Measurements from ENCODE around the gene CSNK1A1. TPM values are rescaled to one million over a fixed set of nuclear protein-coding genes. Genes with fewer than 3 reads are reported as not detected.

Gene CSNK1A1
- total RNA-seq, 1 donor from 2014 or later, result 194 TPM

DNA sequence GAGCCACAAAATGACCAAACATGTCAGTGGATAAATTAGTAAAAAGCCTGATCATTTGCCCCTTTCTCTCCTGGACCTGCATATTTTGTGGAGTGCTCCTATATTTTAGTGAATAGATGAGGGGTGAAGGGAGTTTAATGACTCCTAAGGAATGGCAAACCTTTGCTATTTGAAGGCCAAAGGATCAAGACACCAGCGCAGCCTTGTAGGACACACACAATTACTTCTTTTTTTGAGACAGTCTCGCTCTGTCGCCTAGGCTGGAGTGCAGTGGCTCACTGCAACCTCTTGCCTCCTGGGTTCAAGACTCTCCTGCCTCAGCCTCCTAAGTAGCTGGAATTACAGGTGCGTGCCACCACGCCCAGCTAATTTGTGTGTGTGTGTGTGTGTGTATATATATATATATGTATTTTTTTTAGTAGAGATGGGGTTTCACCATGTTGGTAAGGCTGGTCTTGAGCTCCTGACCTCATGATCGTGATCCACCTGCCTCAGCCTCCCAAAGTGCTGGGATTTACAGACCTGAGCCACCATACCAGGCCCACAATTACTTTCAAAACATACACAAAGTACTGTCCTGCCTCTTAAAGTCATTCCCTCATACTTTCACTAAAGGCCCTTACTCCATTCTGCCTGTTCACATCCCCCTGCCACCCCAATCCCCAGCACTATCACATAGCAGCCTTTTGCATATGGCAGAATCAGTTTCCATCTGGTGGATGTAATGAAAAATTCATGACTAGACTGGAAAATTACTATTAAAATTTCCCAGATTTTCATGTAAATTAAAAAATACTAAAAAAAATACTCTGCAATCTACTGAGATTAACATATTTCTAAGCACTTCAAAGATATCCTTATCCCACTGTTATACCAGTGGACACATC lies 60.4 kb downstream of the CSNK1A1 start:
- H3K9me3 Mint-ChIP-seq, result no peaks in the 10 kb centered on the region
- no peak for DNase-seq (ENCODE audit: low spot score)
- no peak overlapping the region for H3K4me3 Mint-ChIP-seq (ENCODE audit: low read depth)
- peaks cover 27% of the 10 kb centered on the region for H3K36me3 Mint-ChIP-seq (ENCODE audit: low read depth)
- no peak overlapping the region for H3K27ac Mint-ChIP-seq
- H3K4me1 Mint-ChIP-seq (ENCODE audit: low read depth), result no peaks in the 10 kb centered on the region
- intact Hi-C loops (cut with micrococcal nuclease), result no loop called here
- H3K27me3 Mint-ChIP-seq (ENCODE audit: low read depth), result no peaks in the 10 kb centered on the region

DNA sequence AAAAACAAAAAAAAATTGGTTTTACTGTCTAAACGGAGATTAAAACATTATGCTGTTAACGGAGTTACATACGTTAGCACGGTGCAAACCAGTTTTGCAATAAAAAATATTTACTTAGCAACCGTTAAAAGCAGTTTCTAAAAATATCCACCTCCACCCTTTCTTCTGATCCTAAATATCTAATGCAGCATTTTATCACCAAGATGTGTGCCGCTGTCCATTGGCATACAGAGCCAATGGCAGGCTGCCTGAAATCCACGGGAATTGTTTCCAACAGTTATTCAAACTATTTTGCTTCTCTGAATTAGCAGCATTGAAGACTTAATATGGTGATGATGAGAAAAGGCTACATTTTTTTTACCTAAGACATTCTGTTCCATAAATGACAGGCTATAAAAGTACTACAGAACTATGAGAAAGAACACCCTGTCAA lies 61.6 kb downstream of the CSNK1A1 start:
- no peak for DNase-seq (ENCODE audit: low spot score)
- Mint-ChIP-seq H3K4me3 (ENCODE audit: low read depth) (no peak overlapping the region), H3K36me3 (ENCODE audit: low read depth) (peaks cover 17% of the 10 kb centered on the region), H3K4me1 (ENCODE audit: low read depth) (no peaks in the 10 kb centered on the region), H3K27ac (no peak overlapping the region), H3K27me3 (ENCODE audit: low read depth) (no peaks in the 10 kb centered on the region), H3K9me3 (no peaks in the 10 kb centered on the region)
- intact Hi-C loops (cut with micrococcal nuclease), result no loop called here

DNA sequence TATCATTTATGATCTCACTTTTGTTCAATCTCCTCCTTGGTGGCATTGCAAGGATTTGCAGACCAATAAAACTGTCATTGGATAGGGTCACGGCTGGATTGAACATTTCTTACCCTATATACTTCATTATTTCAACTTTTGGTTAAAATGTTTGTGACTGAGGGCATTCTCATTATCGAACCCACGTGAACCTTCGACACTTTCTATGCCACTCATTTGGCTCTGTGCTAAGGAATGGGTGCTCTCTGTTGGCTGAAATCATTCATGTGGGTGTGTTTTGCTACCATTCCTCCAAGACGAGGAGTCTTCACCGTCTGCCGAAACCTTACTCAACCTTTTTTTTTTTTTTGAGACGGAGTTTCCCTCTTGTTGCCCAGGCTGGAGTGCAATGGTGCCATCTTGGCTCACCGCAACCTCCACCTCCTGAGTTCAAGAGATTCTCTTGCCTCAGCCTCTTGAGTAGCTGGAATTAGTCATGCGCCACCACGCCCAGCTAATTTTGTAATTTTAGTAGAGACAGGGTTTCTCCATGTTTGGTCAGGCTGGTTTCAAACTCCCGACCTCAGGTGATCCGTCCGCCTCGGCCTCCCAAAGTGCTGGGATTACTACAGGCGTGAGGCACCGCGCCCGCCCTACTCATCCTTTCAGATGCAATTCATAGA lies 62.5 kb downstream of the CSNK1A1 start:
- no peak overlapping the region for H3K27ac Mint-ChIP-seq

DNA sequence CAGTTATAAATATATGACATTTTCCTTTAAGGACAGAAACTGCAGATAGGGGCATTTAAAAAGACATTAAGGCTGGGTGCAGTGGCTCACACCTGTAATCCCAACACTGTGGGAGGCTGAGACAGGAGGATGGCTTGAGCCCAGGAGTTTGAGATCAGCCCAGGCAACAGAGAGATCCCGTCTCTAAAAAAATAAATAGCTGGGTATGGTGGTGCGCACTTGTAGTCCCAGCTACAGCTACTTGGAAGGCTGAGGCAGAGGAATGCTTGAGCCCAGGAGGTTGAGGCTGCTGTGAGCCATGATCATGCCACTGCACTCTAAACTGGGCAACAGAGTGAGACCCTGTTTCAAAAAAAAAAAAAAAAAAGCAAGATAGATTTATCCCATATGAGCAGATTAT lies 63.6 kb downstream of the CSNK1A1 start:
- Mint-ChIP-seq H3K4me1 (ENCODE audit: low read depth) (no peaks in the 10 kb centered on the region), H3K27ac (no peak overlapping the region), H3K9me3 (no peaks in the 10 kb centered on the region), H3K36me3 (ENCODE audit: low read depth) (peaks cover 3% of the 10 kb centered on the region), H3K4me3 (ENCODE audit: low read depth) (no peak overlapping the region), H3K27me3 (ENCODE audit: low read depth) (no peaks in the 10 kb centered on the region)
- intact Hi-C loops (cut with micrococcal nuclease), result no loop called here
- no peak for DNase-seq (ENCODE audit: low spot score)

More for the DNA sequence above, 62.5 kb downstream of the CSNK1A1 start:
- no peaks in the 10 kb centered on the region for H3K9me3 Mint-ChIP-seq
- H3K36me3 Mint-ChIP-seq (ENCODE audit: low read depth), result peaks cover 12% of the 10 kb centered on the region
- no peaks in the 10 kb centered on the region for H3K27me3 Mint-ChIP-seq (ENCODE audit: low read depth)
- no peak overlapping the region for H3K4me3 Mint-ChIP-seq (ENCODE audit: low read depth)
- DNase-seq (ENCODE audit: low spot score), result no peak
- H3K4me1 Mint-ChIP-seq (ENCODE audit: low read depth), result no peaks in the 10 kb centered on the region
- intact Hi-C loops (cut with micrococcal nuclease), result no loop called here

DNA sequence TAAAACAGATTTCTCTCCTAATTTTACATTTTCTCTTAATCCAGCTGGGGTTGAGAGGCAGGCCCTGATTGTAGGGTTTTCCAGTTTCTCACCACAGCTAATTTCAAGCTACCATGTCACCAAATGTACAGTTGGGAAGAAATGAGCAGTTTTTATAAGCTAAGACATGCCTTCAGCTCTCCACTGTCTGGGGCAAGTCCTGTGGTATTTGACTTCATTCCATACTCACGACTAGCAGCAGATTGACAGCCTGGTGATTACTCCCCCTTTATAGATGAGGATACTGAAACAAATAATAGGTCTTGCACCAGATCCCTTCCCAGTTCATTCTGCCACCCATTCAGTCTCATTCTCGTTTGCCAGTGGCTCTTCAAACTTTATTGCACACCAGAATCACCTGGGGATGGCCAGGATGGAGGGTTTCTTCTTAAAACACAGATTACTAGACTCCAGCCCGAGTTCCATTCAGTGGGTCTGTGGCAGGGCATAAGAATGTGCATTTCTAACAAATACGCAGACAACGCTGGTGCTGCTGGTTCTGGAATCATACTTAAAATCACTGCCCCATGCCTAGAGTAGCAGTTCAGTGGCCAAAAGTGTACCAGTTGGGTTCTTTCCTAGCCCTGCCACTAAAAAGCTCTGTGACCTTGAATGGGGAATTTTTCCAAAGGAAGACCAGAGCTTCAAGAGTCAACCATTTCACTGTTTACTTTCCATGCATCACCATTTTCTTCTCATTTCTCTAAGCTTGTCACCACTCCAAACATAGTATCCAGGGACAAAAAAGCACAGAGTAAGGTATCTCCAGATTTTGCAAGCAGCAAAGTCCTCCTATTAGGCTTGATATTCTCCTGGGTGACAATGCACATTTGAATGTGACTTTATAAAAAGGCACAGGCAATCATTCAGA lies 64.3 kb downstream of the CSNK1A1 start:
- Mint-ChIP-seq H3K27ac (no peak overlapping the region), H3K36me3 (ENCODE audit: low read depth) (peaks cover 3% of the 10 kb centered on the region), H3K27me3 (ENCODE audit: low read depth) (peaks cover 2% of the 10 kb centered on the region), H3K4me3 (ENCODE audit: low read depth) (no peak overlapping the region), H3K9me3 (no peaks in the 10 kb centered on the region), H3K4me1 (ENCODE audit: low read depth) (no peaks in the 10 kb centered on the region)
- no peak for DNase-seq (ENCODE audit: low spot score)
- intact Hi-C loops (cut with micrococcal nuclease), result no loop called here

DNA sequence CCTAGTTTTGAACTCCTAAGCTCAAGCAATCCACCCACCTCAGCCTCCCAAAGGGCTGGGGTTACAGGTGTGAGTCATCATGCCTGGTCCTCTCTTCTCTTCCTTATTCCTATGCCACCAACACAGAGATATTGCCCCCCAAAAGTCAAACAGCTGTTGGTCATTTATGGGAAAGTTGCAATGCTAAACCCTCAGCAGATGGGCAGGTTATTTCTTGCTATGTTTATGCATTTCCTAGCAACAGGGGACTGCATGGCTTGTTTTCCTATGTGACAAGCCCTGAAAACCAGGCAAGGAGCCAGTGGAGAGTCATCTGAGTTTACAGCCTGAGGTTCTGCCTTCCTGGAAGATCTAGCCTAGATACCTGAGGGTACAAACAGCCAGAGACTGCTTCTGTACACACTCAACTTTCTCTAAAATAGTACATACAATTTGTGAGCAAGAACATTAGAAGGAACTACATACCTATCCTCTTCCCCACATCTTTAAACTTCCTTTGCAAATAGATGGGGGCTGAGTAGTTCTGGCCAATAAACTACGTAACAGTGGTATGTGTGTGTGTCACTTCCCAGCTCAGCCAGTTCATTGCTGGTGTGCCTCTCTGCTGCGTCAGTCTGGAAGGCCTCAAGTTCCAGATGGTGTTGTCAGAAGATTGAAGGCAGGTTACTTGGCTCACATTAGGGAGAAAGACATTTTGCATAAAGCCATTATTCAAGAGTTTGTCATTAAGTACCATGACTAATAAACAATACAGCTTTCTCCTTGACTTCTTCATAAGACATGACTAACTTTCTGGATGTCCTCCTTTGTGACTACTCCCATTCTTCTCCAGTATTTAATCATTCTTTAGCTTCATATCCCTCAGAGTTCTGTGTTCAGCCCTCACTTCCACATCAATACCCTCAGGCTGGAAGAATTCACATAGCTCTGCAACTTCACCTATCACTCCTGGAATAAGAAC lies 65.3 kb downstream of the CSNK1A1 start:
- Mint-ChIP-seq H3K4me3 (ENCODE audit: low read depth) (no peak overlapping the region), H3K36me3 (ENCODE audit: low read depth) (no peaks in the 10 kb centered on the region), H3K27me3 (ENCODE audit: low read depth) (peaks cover 3% of the 10 kb centered on the region), H3K9me3 (no peaks in the 10 kb centered on the region), H3K4me1 (ENCODE audit: low read depth) (no peaks in the 10 kb centered on the region), H3K27ac (no peak overlapping the region)
- intact Hi-C loops (cut with micrococcal nuclease), result no loop called here
- DNase-seq (ENCODE audit: low spot score), result no peak

DNA sequence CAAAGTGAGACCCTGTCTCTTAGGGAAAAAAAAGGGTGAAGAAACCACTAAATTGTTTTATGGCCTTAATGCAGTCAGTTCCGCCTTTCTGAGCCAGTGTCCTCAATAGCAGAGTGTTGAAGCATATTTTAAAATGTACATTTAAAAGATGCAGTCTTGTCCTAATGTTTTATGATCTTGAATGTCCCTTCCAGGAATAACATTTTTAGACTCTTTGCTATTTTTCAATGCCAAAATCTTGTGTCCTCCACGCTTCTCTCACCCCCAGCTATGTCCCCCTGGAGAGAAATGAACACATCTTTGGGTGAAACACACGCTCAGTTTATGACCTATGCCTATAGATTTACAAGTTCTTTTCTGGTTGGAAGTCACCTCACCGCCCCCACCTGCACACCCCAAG lies 69.8 kb downstream of the CSNK1A1 start:
- Mint-ChIP-seq H3K4me3 (ENCODE audit: low read depth) (no peak overlapping the region), H3K27me3 (ENCODE audit: low read depth) (peaks cover 8% of the 10 kb centered on the region), H3K4me1 (ENCODE audit: low read depth) (no peaks in the 10 kb centered on the region), H3K27ac (no peak overlapping the region), H3K36me3 (ENCODE audit: low read depth) (no peaks in the 10 kb centered on the region), H3K9me3 (no peaks in the 10 kb centered on the region)
- DNase-seq (ENCODE audit: low spot score), result no peak
- intact Hi-C loops (cut with micrococcal nuclease), result no loop called here

DNA sequence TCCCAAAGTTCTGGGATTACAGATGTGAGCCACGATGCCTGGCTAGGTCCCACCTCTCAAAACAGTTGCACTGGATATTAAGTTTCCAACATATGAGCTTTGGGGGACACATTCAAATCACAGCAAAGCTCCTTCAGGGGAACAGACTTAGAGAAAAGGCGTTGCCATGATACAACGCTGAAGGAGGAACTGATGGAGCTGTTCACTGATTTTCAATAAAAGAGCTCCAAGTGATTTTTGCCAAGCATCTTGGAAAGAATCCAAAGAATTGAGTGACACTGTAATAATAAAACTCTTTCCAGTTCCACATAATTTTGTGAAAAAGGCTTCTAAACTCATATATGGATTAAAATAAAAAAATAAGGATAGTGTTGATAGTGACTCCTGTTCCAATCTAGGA lies 72.5 kb downstream of the CSNK1A1 start:
- Mint-ChIP-seq H3K36me3 (ENCODE audit: low read depth) (no peaks in the 10 kb centered on the region), H3K4me1 (ENCODE audit: low read depth) (no peaks in the 10 kb centered on the region), H3K4me3 (ENCODE audit: low read depth) (no peak overlapping the region), H3K9me3 (no peaks in the 10 kb centered on the region), H3K27ac (no peak overlapping the region), H3K27me3 (ENCODE audit: low read depth) (peaks cover 8% of the 10 kb centered on the region)
- DNase-seq (ENCODE audit: low spot score), result no peak
- intact Hi-C loops (cut with micrococcal nuclease), result no loop called here

DNA sequence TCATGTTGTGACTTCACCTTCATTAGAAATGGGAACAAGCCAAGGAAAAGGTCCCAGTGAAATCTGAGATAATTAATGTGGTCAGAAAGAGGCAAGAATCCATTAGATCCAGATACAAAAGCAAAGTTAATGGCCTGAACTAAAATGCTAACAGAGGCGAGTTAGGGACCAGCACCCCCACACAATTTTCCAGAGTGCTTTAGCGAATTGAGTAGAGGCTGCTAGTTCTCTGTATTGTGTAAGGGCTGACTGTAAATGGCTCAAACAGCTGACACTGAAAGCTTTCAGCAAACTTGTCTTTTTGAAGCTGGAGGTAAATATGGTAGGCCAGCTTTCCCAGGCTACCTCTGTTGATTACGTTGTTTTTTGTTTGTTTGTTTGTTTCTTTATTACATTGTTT lies 75.5 kb downstream of the CSNK1A1 start:
- no peaks in the 10 kb centered on the region for H3K36me3 Mint-ChIP-seq (ENCODE audit: low read depth)
- intact Hi-C loops (cut with micrococcal nuclease), result no loop called here
- H3K27me3 Mint-ChIP-seq (ENCODE audit: low read depth), result peaks cover 4% of the 10 kb centered on the region
- H3K4me3 Mint-ChIP-seq (ENCODE audit: low read depth), result no peak overlapping the region
- H3K4me1 Mint-ChIP-seq (ENCODE audit: low read depth), result no peaks in the 10 kb centered on the region
- no peak for DNase-seq (ENCODE audit: low spot score)
- no peak overlapping the region for H3K27ac Mint-ChIP-seq
- H3K9me3 Mint-ChIP-seq, result no peaks in the 10 kb centered on the region

DNA sequence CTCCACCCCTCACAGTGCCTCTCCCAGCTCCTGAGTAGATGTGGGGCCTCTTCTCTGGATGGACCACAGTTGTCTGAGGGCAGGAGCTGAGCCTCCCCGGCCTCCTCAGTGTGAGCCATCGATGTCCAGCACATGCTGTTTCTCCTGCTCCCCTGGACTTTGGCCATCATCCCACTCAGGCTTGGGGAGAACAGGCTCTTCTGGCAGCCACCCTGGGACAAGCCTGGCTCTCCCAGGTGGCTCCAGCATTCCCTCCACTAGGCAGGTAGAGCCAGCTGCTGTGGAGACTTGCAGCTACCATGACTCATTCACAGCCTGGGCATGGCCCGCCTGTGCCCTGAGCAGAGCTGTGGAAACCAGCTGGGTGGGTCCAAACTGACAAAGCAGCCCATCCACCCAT lies 77.0 kb downstream of the CSNK1A1 start:
- no peaks in the 10 kb centered on the region for H3K9me3 Mint-ChIP-seq
- peaks cover 2% of the 10 kb centered on the region for H3K27me3 Mint-ChIP-seq (ENCODE audit: low read depth)
- intact Hi-C loops (cut with micrococcal nuclease), result no loop called here
- H3K4me3 Mint-ChIP-seq (ENCODE audit: low read depth), result no peak overlapping the region
- DNase-seq (ENCODE audit: low spot score), result no peak
- H3K36me3 Mint-ChIP-seq (ENCODE audit: low read depth), result no peaks in the 10 kb centered on the region
- H3K27ac Mint-ChIP-seq, result no peak overlapping the region
- no peaks in the 10 kb centered on the region for H3K4me1 Mint-ChIP-seq (ENCODE audit: low read depth)

DNA sequence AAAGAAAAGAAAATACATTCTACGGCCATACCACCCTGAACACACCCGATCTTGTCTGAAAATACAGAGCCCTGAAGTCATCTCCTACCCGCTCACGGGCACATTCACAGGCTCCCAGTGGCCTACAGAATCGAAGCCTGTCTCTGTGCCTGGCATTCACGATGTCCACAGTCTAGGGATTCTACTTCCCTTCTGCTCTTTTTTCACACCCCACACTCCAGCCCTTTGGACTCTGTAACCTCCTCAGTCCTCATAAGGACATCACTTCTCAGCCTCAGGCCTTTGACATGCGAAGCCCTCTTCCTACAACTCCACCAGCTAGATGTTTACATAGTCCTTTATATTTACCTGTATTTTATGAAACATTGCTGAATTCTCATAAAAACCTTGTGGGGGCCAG lies 77.8 kb downstream of the CSNK1A1 start:
- intact Hi-C loops (cut with micrococcal nuclease), result no loop called here

DNA sequence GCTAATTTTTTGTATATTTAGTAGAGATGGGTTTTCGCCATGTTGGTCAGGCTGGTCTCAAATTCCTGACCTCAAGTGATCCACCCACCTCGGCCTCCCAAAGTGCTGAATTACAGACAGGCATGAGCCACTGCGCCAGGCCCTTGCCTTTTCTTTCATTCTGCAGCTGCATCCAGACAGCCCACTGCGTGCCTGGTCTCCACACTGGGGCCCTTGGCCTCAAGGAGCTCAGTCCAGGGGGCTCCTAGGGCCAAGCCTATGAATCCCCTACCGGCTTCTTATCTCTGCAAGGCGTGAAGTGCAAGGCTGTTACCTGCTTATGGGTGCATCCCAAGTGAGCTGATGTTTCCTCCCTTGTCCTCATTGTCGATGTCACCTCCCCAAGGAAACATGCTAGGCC lies 78.8 kb downstream of the CSNK1A1 start:
- intact Hi-C loops (cut with micrococcal nuclease), result no loop called here
- DNase-seq (ENCODE audit: low spot score), result no peak
- no peak overlapping the region for H3K27ac Mint-ChIP-seq
- H3K4me1 Mint-ChIP-seq (ENCODE audit: low read depth), result no peaks in the 10 kb centered on the region
- no peaks in the 10 kb centered on the region for H3K9me3 Mint-ChIP-seq
- H3K4me3 Mint-ChIP-seq (ENCODE audit: low read depth), result no peak overlapping the region
- no peaks in the 10 kb centered on the region for H3K36me3 Mint-ChIP-seq (ENCODE audit: low read depth)
- H3K27me3 Mint-ChIP-seq (ENCODE audit: low read depth), result no peaks in the 10 kb centered on the region

More for the DNA sequence above, 77.8 kb downstream of the CSNK1A1 start:
- Mint-ChIP-seq H3K4me1 (ENCODE audit: low read depth) (no peaks in the 10 kb centered on the region), H3K36me3 (ENCODE audit: low read depth) (no peaks in the 10 kb centered on the region), H3K4me3 (ENCODE audit: low read depth) (no peak overlapping the region), H3K9me3 (no peaks in the 10 kb centered on the region), H3K27ac (no peak overlapping the region), H3K27me3 (ENCODE audit: low read depth) (no peaks in the 10 kb centered on the region)
- DNase-seq (ENCODE audit: low spot score), result no peak
